GM18511 (cell line): ENCODE results near the gene ZNF618.

Experiments used
- ATAC-seq: cut with Tn5 transposase; IDR thresholded peaks from one replicate; pipeline ENCODE4 v1.9.1; 2021; ENCODE audit warnings: mild to moderate bottlenecking, moderate library complexity; ENCODE audit not compliant: unreplicated experiment

The ZNF618 gene

GRCh38 chr9:114014044-114014443 lies 137.9 kb downstream of the ZNF618 start:
- no peak for ATAC-seq

- ATAC-seq, result no peak
Observed at GRCh38 chr9:114015607-114016006, 139.5 kb downstream of the ZNF618 start.

GRCh38 chr9:114016101-114016500 lies 140.0 kb downstream of the ZNF618 start:
- ATAC-seq, result no peak

- no peak for ATAC-seq
Observed at GRCh38 chr9:114016629-114017423, 140.7 kb downstream of the ZNF618 start.

- ATAC-seq, result no peak
Observed at GRCh38 chr9:114017741-114018715, 141.9 kb downstream of the ZNF618 start.

- no peak for ATAC-seq
Observed at GRCh38 chr9:114021578-114021977, 145.5 kb downstream of the ZNF618 start.

- ATAC-seq, result no peak
Observed at GRCh38 chr9:114023961-114024360, 147.9 kb downstream of the ZNF618 start.

GRCh38 chr9:114025196-114025753 lies 149.2 kb downstream of the ZNF618 start:
- ATAC-seq, result no peak

GRCh38 chr9:114025760-114026159 lies 149.7 kb downstream of the ZNF618 start:
- no peak for ATAC-seq

GRCh38 chr9:114026335-114026734 lies 150.2 kb downstream of the ZNF618 start:
- ATAC-seq, result no peak

GRCh38 chr9:114027159-114027862 lies 151.2 kb downstream of the ZNF618 start:
- ATAC-seq, result no peak

GRCh38 chr9:114027863-114028465 lies 151.9 kb downstream of the ZNF618 start:
- ATAC-seq, result no peak

- no peak for ATAC-seq
Observed at GRCh38 chr9:114028646-114029045, 152.5 kb downstream of the ZNF618 start.

- ATAC-seq, result no peak
Observed at GRCh38 chr9:114029311-114030170, 153.4 kb downstream of the ZNF618 start.

GRCh38 chr9:114030364-114030763 lies 154.3 kb downstream of the ZNF618 start:
- ATAC-seq, result no peak

GRCh38 chr9:114031037-114031630 lies 155.0 kb downstream of the ZNF618 start:
- ATAC-seq, result no peak

- ATAC-seq, result no peak
Observed at GRCh38 chr9:114031948-114032840, 156.1 kb downstream of the ZNF618 start.
